GM23338 (cell line): ENCODE results near the gene STK24. TPM values are rescaled to one million over a fixed set of nuclear protein-coding genes. Genes with fewer than 3 reads are reported as not detected.

ENCODE experiments used
- ATAC-seq: fragments of 200-7000 bp; cut with Tn5 transposase; 3 replicates; pipeline ENCODE4 v1.9.1; 2020
- DNase-seq: peaks from one replicate; pipeline ENCODE4 v3.0.0-alpha.2; 2015; ENCODE audit warnings: low spot score
- H2AFZ ChIP-seq: fragments of 200-600 bp; sonication (generic); 2 replicates; pipeline ENCODE4 v1.8.0; 2016; ENCODE audit warnings: antibody characterized with exemption, mild to moderate bottlenecking, moderate library complexity
- H3F3A ChIP-seq: fragments of 200-600 bp; sonication (generic); replicated peaks from 2 replicates; pipeline ENCODE4 v1.8.0; 2017; ENCODE audit warnings: antibody characterized with exemption, mixed run types, low read depth
- H3K27ac ChIP-seq: fragments of 200-600 bp; sonication (generic); 2 replicates; pipeline ENCODE4 v1.6.1; 2016; ENCODE audit warnings: low read depth
- H3K27me3 ChIP-seq: fragments of 200-600 bp; sonication (generic); 2 replicates; pipeline ENCODE4 v1.8.0; 2016; ENCODE audit warnings: mild to moderate bottlenecking, mixed run types, moderate library complexity; ENCODE audit not compliant: insufficient read depth
- H3K36me3 ChIP-seq: fragments of 200-600 bp; sonication (generic); 2 replicates; pipeline ENCODE4 v1.8.0; 2016; ENCODE audit warnings: mild to moderate bottlenecking; ENCODE audit not compliant: insufficient read depth
- H3K4me1 ChIP-seq: fragments of 200-600 bp; sonication (generic); 2 replicates; pipeline ENCODE4 v1.8.0; 2016; ENCODE audit warnings: mild to moderate bottlenecking, moderate library complexity; ENCODE audit not compliant: insufficient read depth
- H3K4me2 ChIP-seq: fragments of 200-600 bp; sonication (generic); 2 replicates; pipeline ENCODE4 v1.7.1; 2017; ENCODE audit warnings: mixed run types
- H3K4me3 ChIP-seq: fragments of 200-600 bp; sonication (generic); 2 replicates; pipeline ENCODE4 v1.6.1; 2016; ENCODE audit warnings: mixed run types
- H3K79me2 ChIP-seq: fragments of 200-600 bp; sonication (generic); replicated peaks from 2 replicates; pipeline ENCODE4 v1.8.0; 2017; ENCODE audit warnings: mild to moderate bottlenecking; ENCODE audit not compliant: insufficient read depth
- H3K9me2 ChIP-seq: fragments of 200-600 bp; sonication (generic); 2 replicates; pipeline ENCODE4 v1.8.0; 2017; ENCODE audit not compliant: insufficient read depth
- H4K20me1 ChIP-seq: fragments of 200-600 bp; sonication (generic); replicated peaks from 2 replicates; pipeline ENCODE4 v1.8.0; 2017; ENCODE audit warnings: mild to moderate bottlenecking; ENCODE audit not compliant: insufficient read depth
- H3K27ac Mint-ChIP-seq: 2 replicates; pipeline ENCODE4 v1.8.0; 2020; ENCODE audit warnings: inconsistent platforms, mild to moderate bottlenecking, moderate library complexity, mixed read lengths
- H3K27me3 Mint-ChIP-seq: 3 replicates; pipeline ENCODE4 v1.8.0; 2022; ENCODE audit warnings: low read depth, mild to moderate bottlenecking, moderate library complexity, mixed read lengths, inconsistent platforms; ENCODE audit not compliant: insufficient read depth, poor library complexity
- H3K36me3 Mint-ChIP-seq: 3 replicates; pipeline ENCODE4 v1.8.0; 2021; ENCODE audit warnings: low read depth, mild to moderate bottlenecking, inconsistent platforms, moderate library complexity, mixed read lengths
- H3K4me1 Mint-ChIP-seq: 3 replicates; pipeline ENCODE4 v1.8.0; 2020; ENCODE audit warnings: mild to moderate bottlenecking, inconsistent platforms, mixed read lengths
- H3K4me3 Mint-ChIP-seq: 3 replicates; pipeline ENCODE4 v1.8.0; 2021; ENCODE audit warnings: moderate library complexity, mild to moderate bottlenecking, inconsistent platforms, mixed read lengths
- H3K9me3 Mint-ChIP-seq: 3 replicates; pipeline ENCODE4 v1.8.0; 2020; ENCODE audit warnings: moderate library complexity, mild to moderate bottlenecking, inconsistent platforms, mixed read lengths
- CREB1 ChIP-seq: fragments of 250-450 bp; sonication (Bioruptor Pico); IDR thresholded peaks from 2 replicates; pipeline ENCODE4 v1.5.0; 2020; ENCODE audit warnings: low read depth, mild to moderate bottlenecking, moderate library complexity
- EZH2 ChIP-seq: fragments of 200-600 bp; sonication (generic); IDR thresholded peaks from one replicate; pipeline ENCODE4 v1.8.0; 2017; ENCODE audit warnings: antibody characterized with exemption, mild to moderate bottlenecking, low read depth; ENCODE audit not compliant: unreplicated experiment
- NANOG ChIP-seq: IDR thresholded peaks from 2 replicates; pipeline ENCODE4 v1.6.1; 2016; ENCODE audit warnings: antibody characterized with exemption, borderline replicate concordance
- ZNF114 ChIP-seq: fragments of 250-450 bp; sonication (Bioruptor Pico); IDR thresholded peaks from 2 replicates; pipeline ENCODE4 v1.5.0; 2020; ENCODE audit warnings: mild to moderate bottlenecking, moderate library complexity
- ZNF331 ChIP-seq: fragments of 250-450 bp; sonication (Bioruptor Pico); IDR thresholded peaks from 2 replicates; pipeline ENCODE4 v1.5.0; 2020; ENCODE audit warnings: low read depth, mild to moderate bottlenecking, moderate library complexity
- polyA plus RNA-seq: library from polyadenylated mRNA; unstranded; fragments of >200 nt; fragmentation: Nextera tagmentation; extraction: Ambion mirVana; gene quantifications from 2 replicates; pipeline ENCODE4 v1.2.1, GENCODE V29; 2016
- total RNA-seq: library from RNA; depleted of rRNA; stranded (reverse); fragments of >200 nt; shearing (Covaris generic); gene quantifications from 2 replicates; pipeline ENCODE4 v1.2.3, GENCODE V29; 2014
- TF ChIP-seq, protein P1 (sequence below): fragments of 250-450 bp; sonication (Bioruptor Pico); IDR thresholded peaks from 2 replicates; pipeline ENCODE4 v1.5.0; 2020; ENCODE audit warnings: mild to moderate bottlenecking, moderate library complexity
- TF ChIP-seq, protein P2 (sequence below): IDR thresholded peaks from 2 replicates; pipeline ENCODE4 v1.6.1; 2016; ENCODE audit warnings: antibody characterized with exemption
- TF ChIP-seq, protein P3 (sequence below), 2 experiments: fragments of 200-600 bp in 1 of 2; sonication (generic) in 1 of 2; conservative IDR thresholded peaks; 2 replicates each; pipeline versions ENCODE4 v1.5.1 to v1.6.1; 2016 to 2017; ENCODE audit warnings: antibody characterized with exemption in 2 of 2, low read depth in 2 of 2, mild to moderate bottlenecking in 2 of 2, moderate library complexity in 1 of 2

The STK24 gene
- total and polyA plus RNA-seq, 2 experiments from 2014 or later = 56.5 to 144 TPM

DNA sequence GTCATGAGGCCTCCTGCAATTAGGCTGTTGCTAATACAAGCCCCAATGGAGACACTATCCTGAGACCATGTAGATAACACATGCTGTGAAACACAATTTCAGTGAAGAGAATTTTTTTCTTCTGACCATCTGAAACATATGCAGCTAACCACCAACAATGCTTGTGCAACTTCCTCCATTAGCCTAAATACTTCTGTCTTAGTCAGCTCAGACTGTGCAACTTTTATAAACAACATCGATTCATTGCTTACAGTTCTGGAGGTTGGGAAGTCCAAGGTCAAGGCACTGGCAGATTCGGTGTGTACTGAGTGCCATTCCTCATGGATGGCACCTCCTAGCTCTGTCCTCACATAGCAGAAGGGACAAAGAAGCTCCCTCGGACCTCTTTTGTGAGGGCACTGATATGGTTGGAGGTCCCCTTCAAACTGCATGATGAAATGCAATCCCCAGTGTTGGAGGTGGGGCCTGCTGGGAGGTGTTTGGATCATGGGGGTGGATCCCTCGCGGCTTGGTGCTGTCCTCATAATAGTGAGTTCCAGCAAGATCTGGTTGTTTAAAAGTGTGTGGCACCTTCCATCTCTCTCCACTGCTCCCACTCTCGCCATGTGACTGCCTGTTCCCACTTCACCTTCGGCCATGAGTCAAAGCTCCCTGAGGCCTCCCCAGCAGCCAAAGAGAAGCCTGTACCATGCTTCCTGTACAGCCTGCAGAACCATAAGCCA lies 27.7 kb downstream of the STK24 start (continued):
- TF ChIP-seq, protein P1, sequence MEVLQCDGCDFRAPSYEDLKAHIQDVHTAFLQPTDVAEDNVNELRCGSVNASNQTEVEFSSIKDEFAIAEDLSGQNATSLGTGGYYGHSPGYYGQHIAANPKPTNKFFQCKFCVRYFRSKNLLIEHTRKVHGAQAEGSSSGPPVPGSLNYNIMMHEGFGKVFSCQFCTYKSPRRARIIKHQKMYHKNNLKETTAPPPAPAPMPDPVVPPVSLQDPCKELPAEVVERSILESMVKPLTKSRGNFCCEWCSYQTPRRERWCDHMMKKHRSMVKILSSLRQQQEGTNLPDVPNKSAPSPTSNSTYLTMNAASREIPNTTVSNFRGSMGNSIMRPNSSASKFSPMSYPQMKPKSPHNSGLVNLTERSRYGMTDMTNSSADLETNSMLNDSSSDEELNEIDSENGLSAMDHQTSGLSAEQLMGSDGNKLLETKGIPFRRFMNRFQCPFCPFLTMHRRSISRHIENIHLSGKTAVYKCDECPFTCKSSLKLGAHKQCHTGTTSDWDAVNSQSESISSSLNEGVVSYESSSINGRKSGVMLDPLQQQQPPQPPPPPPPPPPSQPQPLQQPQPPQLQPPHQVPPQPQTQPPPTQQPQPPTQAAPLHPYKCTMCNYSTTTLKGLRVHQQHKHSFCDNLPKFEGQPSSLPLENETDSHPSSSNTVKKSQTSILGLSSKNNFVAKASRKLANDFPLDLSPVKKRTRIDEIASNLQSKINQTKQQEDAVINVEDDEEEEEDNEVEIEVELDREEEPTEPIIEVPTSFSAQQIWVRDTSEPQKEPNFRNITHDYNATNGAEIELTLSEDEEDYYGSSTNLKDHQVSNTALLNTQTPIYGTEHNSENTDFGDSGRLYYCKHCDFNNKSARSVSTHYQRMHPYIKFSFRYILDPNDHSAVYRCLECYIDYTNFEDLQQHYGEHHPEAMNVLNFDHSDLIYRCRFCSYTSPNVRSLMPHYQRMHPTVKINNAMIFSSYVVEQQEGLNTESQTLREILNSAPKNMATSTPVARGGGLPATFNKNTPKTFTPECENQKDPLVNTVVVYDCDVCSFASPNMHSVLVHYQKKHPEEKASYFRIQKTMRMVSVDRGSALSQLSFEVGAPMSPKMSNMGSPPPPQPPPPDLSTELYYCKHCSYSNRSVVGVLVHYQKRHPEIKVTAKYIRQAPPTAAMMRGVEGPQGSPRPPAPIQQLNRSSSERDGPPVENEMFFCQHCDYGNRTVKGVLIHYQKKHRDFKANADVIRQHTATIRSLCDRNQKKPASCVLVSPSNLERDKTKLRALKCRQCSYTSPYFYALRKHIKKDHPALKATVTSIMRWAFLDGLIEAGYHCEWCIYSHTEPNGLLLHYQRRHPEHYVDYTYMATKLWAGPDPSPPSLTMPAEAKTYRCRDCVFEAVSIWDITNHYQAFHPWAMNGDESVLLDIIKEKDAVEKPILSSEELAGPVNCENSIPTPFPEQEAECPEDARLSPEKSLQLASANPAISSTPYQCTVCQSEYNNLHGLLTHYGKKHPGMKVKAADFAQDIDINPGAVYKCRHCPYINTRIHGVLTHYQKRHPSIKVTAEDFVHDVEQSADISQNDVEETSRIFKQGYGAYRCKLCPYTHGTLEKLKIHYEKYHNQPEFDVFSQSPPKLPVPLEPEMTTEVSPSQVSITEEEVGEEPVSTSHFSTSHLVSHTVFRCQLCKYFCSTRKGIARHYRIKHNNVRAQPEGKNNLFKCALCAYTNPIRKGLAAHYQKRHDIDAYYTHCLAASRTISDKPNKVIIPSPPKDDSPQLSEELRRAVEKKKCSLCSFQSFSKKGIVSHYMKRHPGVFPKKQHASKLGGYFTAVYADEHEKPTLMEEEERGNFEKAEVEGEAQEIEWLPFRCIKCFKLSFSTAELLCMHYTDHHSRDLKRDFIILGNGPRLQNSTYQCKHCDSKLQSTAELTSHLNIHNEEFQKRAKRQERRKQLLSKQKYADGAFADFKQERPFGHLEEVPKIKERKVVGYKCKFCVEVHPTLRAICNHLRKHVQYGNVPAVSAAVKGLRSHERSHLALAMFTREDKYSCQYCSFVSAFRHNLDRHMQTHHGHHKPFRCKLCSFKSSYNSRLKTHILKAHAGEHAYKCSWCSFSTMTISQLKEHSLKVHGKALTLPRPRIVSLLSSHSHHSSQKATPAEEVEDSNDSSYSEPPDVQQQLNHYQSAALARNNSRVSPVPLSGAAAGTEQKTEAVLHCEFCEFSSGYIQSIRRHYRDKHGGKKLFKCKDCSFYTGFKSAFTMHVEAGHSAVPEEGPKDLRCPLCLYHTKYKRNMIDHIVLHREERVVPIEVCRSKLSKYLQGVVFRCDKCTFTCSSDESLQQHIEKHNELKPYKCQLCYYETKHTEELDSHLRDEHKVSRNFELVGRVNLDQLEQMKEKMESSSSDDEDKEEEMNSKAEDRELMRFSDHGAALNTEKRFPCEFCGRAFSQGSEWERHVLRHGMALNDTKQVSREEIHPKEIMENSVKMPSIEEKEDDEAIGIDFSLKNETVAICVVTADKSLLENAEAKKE (CRISPR knock-in tag) = no peak

DNA sequence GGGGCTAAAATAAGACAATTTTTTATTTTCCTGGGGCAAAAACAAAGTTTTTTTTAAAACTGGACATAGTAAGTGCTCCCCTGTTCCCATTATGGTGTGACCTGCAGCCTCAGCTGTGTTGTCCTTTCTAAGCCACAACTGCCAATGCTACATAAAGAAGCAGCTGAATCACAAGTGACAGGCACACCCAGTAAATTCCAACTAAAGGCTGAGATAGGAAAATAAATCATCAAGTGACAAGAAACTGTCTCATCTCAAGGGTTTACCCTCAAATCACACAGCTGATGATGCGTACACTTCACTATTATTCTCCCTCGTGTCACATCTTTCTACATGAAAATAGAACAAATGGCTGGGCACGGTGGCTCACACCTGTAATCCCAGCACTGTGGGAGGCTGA lies 28.7 kb downstream of the STK24 start:
- H3K36me3 ChIP-seq = no peaks in the 10 kb centered on the region
- no peaks in the 10 kb centered on the region for H3K27me3 ChIP-seq
- H3F3A ChIP-seq = no peaks in the 10 kb centered on the region
- no peak overlapping the region for H3K4me3 ChIP-seq
- peaks cover 19% of the 10 kb centered on the region for H3K4me1 ChIP-seq
- Mint-ChIP-seq H3K27ac (no peak overlapping the region), H3K36me3 (peaks cover 31% of the 10 kb centered on the region), H3K9me3 (peaks cover 3% of the 10 kb centered on the region; the same call in 1 of the 3 replicates), H3K27me3 (peaks cover 6% of the 10 kb centered on the region), H3K4me3 (no peak overlapping the region), H3K4me1 (peaks cover 44% of the 10 kb centered on the region)
- H3K79me2 ChIP-seq = peaks cover 100% of the 10 kb centered on the region
- H3K9me2 ChIP-seq = no peaks in the 10 kb centered on the region
- ATAC-seq (no peak), DNase-seq (no peak)
- peaks cover 44% of the 10 kb centered on the region for H4K20me1 ChIP-seq
- H3K4me2 ChIP-seq = no peak overlapping the region
- no peak overlapping the region for H2AFZ ChIP-seq
- H3K27ac ChIP-seq = no peak overlapping the region
- TF ChIP-seq, protein P2, sequence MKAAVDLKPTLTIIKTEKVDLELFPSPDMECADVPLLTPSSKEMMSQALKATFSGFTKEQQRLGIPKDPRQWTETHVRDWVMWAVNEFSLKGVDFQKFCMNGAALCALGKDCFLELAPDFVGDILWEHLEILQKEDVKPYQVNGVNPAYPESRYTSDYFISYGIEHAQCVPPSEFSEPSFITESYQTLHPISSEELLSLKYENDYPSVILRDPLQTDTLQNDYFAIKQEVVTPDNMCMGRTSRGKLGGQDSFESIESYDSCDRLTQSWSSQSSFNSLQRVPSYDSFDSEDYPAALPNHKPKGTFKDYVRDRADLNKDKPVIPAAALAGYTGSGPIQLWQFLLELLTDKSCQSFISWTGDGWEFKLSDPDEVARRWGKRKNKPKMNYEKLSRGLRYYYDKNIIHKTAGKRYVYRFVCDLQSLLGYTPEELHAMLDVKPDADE = no peak
- TF ChIP-seq EZH2 = no peak
- no peak for TF ChIP-seq ZNF331 (CRISPR knock-in tag)
- TF ChIP-seq ZNF114 (CRISPR knock-in tag) = no peak
- TF ChIP-seq NANOG = no peak
- TF ChIP-seq, protein P3, sequence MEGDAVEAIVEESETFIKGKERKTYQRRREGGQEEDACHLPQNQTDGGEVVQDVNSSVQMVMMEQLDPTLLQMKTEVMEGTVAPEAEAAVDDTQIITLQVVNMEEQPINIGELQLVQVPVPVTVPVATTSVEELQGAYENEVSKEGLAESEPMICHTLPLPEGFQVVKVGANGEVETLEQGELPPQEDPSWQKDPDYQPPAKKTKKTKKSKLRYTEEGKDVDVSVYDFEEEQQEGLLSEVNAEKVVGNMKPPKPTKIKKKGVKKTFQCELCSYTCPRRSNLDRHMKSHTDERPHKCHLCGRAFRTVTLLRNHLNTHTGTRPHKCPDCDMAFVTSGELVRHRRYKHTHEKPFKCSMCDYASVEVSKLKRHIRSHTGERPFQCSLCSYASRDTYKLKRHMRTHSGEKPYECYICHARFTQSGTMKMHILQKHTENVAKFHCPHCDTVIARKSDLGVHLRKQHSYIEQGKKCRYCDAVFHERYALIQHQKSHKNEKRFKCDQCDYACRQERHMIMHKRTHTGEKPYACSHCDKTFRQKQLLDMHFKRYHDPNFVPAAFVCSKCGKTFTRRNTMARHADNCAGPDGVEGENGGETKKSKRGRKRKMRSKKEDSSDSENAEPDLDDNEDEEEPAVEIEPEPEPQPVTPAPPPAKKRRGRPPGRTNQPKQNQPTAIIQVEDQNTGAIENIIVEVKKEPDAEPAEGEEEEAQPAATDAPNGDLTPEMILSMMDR (conservative IDR thresholded peaks at IDR 0.05; ENCODE audit: low read depth in 2 of 2) = no peak
- TF ChIP-seq CREB1 = no peak
